Lower leg skin (tissue), 3 donors: ENCODE results near the gene CDK16.

Source experiments
- CTCF ChIP-seq, 3 donors: fragments of 450-650 bp; IDR thresholded peaks; one replicate each; pipeline ENCODE4 v1.5.1; 2016; ENCODE audit warnings: antibody characterized with exemption in 3 of 3, mild to moderate bottlenecking in 3 of 3, moderate library complexity in 2 of 3
- POLR2A ChIP-seq, 2 donors: fragments of 450-650 bp; IDR thresholded peaks; one replicate each; pipeline ENCODE4 v1.6.1; 2016 to 2017; ENCODE audit warnings: antibody characterized with exemption in 2 of 2, mild to moderate bottlenecking in 1 of 2, moderate library complexity in 1 of 2

- TF ChIP-seq CTCF (IDR thresholded peaks at IDR 0.05) (no peak), POLR2A (IDR thresholded peaks at IDR 0.05) (no peak)
These were observed 43.5 kb upstream of the CDK16 start for GRCh38 chrX:47174846-47175587.
